GM21515 (cell line): Measurements from ENCODE around the gene DYNAP.

Experiments used
- ATAC-seq: cut with Tn5 transposase; IDR thresholded peaks from one replicate; pipeline ENCODE4 v1.9.1; 2021; ENCODE audit not compliant: unreplicated experiment

DYNAP gene

GRCh38 chr18:54590945-54591344 is at the start of gene DYNAP:
DYNAP (plus strand) TSS chr18:54591245; CDS start chr18:54591283, 38 bp downstream.
- no peak for ATAC-seq

- no peak for ATAC-seq
Measured at GRCh38 chr18:54551590-54551989, 39.5 kb upstream of the DYNAP start.

GRCh38 chr18:54555286-54555685 is 35.8 kb upstream of the DYNAP start:
- no peak for ATAC-seq

- no peak for ATAC-seq
Measured at GRCh38 chr18:54555996-54556395, 35.0 kb upstream of the DYNAP start.

GRCh38 chr18:54557958-54558357 is 33.1 kb upstream of the DYNAP start:
- ATAC-seq = no peak

GRCh38 chr18:54558609-54559585 is 32.1 kb upstream of the DYNAP start:
- ATAC-seq = peak; percentile 51

- no peak for ATAC-seq
Measured at GRCh38 chr18:54561706-54562267, 29.3 kb upstream of the DYNAP start.

- ATAC-seq = no peak
Measured at GRCh38 chr18:54580202-54580729, 10.8 kb upstream of the DYNAP start.

- no peak for ATAC-seq
Measured at GRCh38 chr18:54584065-54584464, 7.0 kb upstream of the DYNAP start.

GRCh38 chr18:54585743-54586142 is 5.3 kb upstream of the DYNAP start:
- no peak for ATAC-seq

- ATAC-seq = no peak
Measured at GRCh38 chr18:54604211-54604610, 13.2 kb downstream of the DYNAP start.

- ATAC-seq = no peak
Measured at GRCh38 chr18:54606835-54607212, 15.8 kb downstream of the DYNAP start.

- ATAC-seq = no peak
Measured at GRCh38 chr18:54607213-54608027, 16.4 kb downstream of the DYNAP start.

GRCh38 chr18:54608028-54608642 is 17.1 kb downstream of the DYNAP start:
- no peak for ATAC-seq

- no peak for ATAC-seq
Measured at GRCh38 chr18:54611816-54612215, 20.8 kb downstream of the DYNAP start.

- ATAC-seq = no peak
Measured at GRCh38 chr18:54612237-54612636, 21.2 kb downstream of the DYNAP start.

- no peak for ATAC-seq
Measured at GRCh38 chr18:54613174-54613573, 22.1 kb downstream of the DYNAP start.

GRCh38 chr18:54616220-54616848 is 25.3 kb downstream of the DYNAP start:
- ATAC-seq = peak; percentile 71

GRCh38 chr18:54622084-54622483 is 31.0 kb downstream of the DYNAP start:
- no peak for ATAC-seq

- no peak for ATAC-seq
Measured at GRCh38 chr18:54626779-54627178, 35.7 kb downstream of the DYNAP start.
